Kidney glomerular epithelial cell (primary cell): ENCODE results near the gene ACOX3.

ENCODE experiments used
- DNase-seq: peaks from one replicate; lab custom pipeline; 2025; lab: John Stamatoyannopoulos, UW

ACOX3 gene

GRCh38 chr4:8336412-8337075 lies 104.0 kb downstream of the ACOX3 start:
- no peak for DNase-seq

DNA sequence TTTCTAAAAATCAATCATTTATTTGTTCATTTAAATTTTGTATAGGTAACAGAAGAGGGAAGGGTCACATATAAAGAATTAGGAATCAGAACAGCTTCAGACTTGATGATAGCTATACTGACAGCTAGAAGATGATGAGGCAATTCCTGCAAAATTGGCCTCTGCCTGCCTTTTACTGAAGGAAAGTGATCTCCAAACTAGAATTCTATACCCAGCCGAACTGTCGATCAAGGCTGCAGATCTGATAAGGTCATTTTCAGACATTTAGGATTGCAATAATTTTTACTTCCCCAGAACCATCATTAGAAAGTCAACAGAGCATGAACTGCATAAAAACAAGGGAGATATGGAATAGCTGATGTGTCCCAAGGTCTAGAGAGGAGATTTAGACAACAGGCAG lies 104.7 kb downstream of the ACOX3 start:
- DNase-seq, result no peak

DNA sequence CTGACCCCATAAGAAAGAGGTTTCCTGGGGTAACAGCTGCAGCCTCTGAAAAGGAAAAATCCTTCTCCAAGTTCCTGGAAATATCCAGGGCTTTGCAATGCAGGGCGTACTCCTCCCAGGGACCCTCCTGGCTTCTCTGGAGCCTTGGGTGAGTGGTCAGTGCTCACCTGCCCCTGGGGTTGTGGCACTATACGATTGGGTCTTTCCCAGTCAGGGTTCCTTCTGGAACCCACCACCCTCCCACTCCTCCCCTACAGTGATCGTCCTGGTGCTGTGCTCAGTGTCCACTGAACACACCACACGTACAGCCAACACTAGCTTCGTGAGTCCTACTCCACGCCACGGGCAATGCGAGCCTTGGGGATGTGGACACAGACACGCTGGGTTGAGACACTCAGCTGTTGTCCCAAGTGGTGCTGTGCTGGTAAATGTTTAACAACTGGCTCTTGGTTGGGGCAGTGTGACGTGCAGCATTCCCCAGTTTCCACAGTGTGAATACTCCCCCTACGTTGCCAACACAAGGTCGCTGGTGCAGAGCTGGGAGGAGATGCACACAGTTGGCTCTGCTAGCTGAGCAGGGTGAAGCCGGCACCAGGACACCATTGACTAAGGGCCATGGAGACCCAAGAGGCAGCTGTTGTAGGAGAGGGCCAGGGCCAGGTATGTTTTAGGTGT lies 105.6 kb downstream of the ACOX3 start:
- DNase-seq, result peak; percentile 40

DNA sequence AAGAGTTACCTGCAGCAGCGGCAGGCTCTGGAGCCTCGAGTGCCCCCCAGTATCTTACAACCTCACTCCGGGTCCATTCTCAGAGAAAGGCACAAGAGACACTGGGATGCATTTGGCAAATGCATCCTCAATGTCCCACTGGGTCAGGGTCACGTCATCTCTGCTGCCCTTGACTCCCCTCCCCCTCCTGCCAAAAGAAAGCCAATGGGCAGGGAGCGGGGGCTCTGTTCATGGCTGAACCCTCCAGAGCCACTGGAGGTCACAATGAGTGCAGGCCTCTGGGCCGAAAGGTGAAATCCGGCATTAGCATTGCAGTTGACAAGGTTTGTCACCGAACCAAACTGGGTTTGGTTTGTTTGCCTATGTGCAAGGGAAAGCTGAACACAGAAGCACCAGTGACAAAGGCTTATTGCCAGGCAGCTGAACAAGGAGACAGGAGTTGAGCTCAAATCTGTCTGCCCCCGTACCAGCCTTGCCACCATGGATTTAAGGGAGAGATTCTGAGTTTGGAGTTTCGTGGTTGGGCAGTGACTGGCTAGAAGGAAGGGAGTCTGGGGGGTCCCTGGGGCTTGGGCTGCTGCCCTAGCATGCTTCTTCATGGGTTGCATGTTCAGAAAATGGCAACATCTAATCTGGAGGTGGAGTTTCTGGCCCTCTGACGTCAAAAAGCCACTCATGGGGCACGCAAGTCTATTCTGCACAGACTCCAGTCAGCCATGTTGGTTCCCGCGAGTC lies 106.6 kb downstream of the ACOX3 start:
- DNase-seq, result no peak

DNA sequence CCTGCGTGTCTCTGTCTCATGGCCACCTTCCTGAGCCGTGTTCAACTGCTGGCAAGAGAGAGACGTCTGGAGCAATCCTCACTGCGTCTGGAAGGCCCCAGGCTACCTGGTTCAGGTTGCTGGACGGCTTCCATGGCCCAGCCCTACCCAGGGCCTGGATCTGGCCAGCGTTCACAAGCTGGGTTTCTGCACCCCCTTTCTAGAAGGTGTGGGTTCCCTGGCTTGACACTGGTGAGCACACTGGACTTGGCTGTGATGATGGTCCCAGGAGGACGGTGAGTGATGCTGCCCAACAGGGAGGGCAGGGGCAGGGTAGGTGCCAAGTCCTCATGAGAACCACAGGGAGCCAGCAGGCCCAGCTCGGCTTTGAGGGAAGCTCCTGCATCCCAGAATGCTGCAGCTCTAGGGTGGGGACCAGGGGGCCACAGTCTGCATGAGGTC lies 107.6 kb downstream of the ACOX3 start:
- DNase-seq, result no peak

DNA sequence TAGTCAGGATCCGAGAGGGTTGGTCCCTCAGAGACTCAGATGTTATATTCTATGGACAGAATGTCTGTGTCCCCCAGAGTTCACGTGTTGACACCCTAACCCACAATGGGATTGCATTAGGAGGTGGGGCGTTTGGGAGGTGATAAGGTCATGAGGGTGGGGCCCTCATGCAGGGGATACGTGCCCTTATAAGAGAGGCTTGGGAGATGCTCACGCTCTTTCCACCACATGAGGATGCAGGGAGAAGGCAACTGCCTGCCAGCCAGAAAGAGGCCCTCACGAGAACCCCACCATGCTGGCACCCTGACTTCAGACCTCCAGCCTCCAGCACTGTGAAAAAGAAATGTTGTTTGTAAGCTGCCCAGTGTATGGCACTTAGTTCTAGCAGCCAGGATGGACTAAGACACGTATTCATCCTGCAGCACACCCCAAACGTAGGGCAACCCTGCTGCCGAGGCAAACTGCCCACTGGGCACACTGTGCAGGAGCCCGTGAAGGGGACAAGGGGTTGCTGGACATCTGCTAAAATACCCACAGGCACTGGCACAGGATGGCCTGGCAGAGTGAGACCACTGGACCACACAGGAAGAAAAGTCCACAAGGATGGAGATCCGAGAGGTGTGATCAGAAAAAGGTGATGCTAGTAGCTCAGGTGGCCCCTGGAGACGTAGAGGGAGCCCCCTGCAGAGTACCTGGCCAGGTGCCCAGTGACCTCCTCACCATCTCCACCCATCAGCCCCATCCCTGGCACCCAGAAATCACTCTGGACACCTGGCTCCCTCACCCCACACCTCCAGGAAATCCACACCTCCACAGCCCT lies 108.3 kb downstream of the ACOX3 start:
- no peak for DNase-seq

GRCh38 chr4:8331575-8331955 lies 109.0 kb downstream of the ACOX3 start:
- no peak for DNase-seq

GRCh38 chr4:8330821-8331574 lies 109.5 kb downstream of the ACOX3 start:
- DNase-seq, result no peak

- DNase-seq, result no peak
Measured at GRCh38 chr4:8329859-8330761, 110.4 kb downstream of the ACOX3 start.

DNA sequence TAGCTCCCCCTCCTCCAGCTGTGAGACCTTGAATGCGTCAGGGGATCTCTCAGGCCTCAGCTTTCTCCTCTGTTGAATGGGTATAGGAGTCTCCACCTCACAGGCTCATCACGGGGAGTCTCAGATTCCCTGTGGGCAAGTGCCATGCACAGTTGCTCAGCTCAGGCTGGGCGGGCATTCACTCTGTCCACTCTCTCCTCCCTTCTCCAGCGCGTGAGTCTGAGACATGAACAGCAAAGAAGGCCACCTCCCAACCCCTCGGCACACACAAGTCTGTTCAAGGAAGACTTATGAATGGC lies 111.0 kb downstream of the ACOX3 start:
- DNase-seq, result no peak

DNA sequence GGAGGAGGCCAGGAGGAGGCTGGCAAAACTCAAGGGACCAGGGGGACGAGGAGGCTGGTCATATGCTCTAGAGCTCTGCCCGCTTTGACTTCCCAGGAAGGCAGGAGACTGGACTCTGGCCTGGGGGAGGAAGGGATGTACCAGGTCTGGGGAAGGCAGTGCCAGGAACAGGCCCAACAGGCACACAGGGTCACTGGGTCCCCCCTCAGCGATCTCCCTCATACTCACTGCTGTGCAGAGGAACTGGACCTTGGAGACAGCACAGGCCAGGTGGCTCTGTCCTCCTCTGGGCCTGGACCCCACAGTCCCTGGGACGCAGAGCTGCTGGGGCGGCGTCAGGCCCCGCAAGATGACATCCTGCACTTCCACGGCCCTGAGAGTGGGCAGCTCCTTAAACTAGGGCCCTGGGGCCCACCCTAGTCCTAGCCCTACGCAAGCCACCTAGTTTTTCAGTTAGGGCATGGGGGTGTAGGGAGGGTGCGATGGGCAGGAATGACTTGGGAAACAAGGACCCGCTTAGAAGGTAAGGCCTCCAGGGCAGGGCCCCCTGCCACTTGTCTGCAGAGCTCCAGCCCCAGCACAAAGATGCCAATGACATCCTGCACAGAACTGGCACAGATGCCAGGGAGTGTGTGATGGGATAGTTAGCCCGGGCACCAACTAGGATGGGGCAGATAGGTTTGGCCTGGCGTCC lies 111.5 kb downstream of the ACOX3 start:
- DNase-seq, result no peak

- DNase-seq, result no peak
Measured at GRCh38 chr4:8328456-8328855, 112.1 kb downstream of the ACOX3 start.

GRCh38 chr4:8326206-8326605 lies 114.3 kb downstream of the ACOX3 start:
- DNase-seq, result no peak

- no peak for DNase-seq
Measured at GRCh38 chr4:8325291-8325973, 115.1 kb downstream of the ACOX3 start.

GRCh38 chr4:8324640-8325239 lies 115.8 kb downstream of the ACOX3 start:
- no peak for DNase-seq

GRCh38 chr4:8323947-8324555 lies 116.5 kb downstream of the ACOX3 start:
- DNase-seq, result no peak

- no peak for DNase-seq
Measured at GRCh38 chr4:8322794-8323704, 117.5 kb downstream of the ACOX3 start.

DNA sequence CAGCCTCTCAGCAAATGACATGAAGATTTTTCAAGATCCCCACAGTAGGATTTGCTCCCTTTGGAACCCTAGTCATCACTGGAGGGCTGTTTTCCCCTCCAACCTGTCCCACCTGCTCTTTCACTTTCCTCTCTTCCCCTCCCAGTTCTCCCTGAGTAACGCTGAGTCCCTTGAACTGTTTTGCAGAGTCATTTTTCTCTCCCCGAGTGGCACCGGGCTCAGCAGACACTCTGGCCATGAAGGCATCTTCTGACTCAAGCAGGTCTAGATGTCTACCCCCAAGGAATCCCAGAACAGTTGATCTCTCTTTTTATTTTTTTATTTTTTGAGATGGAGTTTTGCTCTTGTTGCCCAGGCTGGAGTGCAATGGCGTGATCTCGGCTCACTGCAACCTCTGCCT lies 118.8 kb downstream of the ACOX3 start:
- no peak for DNase-seq
